ENCODE measurements around the gene CXCR4.

The CXCR4 gene

GRCh38 chr2:136117909-136118818 lies at the start of gene CXCR4:
TSS of gene CXCR4 (minus strand) at chr2:136118149. CDS start at chr2:136118060, 89 bp downstream.
- DNase-seq: peak; percentile 64 to 91

- no peak for DNase-seq
Observed at GRCh38 chr2:136164280-136164776, 46.4 kb upstream of the CXCR4 start.

- no peak for DNase-seq
Observed at GRCh38 chr2:136162438-136162837, 44.5 kb upstream of the CXCR4 start.

- no peak for DNase-seq
Observed at GRCh38 chr2:136156411-136156810, 38.5 kb upstream of the CXCR4 start.

- no peak for DNase-seq
Observed at GRCh38 chr2:136154384-136154783, 36.4 kb upstream of the CXCR4 start.

GRCh38 chr2:136151021-136151971 lies 33.3 kb upstream of the CXCR4 start:
- DNase-seq: no peak

GRCh38 chr2:136149011-136149410 lies 31.1 kb upstream of the CXCR4 start:
- no peak for DNase-seq

GRCh38 chr2:136146564-136146963 lies 28.6 kb upstream of the CXCR4 start:
- no peak for DNase-seq

GRCh38 chr2:136143603-136144451 lies 25.9 kb upstream of the CXCR4 start:
- DNase-seq: no peak

- DNase-seq: no peak
Observed at GRCh38 chr2:136141510-136142149, 23.7 kb upstream of the CXCR4 start.

GRCh38 chr2:136139631-136140030 lies 21.7 kb upstream of the CXCR4 start:
- DNase-seq: no peak

- DNase-seq: peak in 1 of 2 donors; percentile 42
Observed at GRCh38 chr2:136137982-136138381, 20.0 kb upstream of the CXCR4 start.

GRCh38 chr2:136136931-136137330 lies 19.0 kb upstream of the CXCR4 start:
- DNase-seq: no peak

GRCh38 chr2:136135921-136136906 lies 18.3 kb upstream of the CXCR4 start:
- DNase-seq: peak; percentile 59 to 63

- DNase-seq: no peak
Observed at GRCh38 chr2:136135462-136135861, 17.5 kb upstream of the CXCR4 start.

- DNase-seq: no peak
Observed at GRCh38 chr2:136134126-136134525, 16.2 kb upstream of the CXCR4 start.

GRCh38 chr2:136133586-136133985 lies 15.6 kb upstream of the CXCR4 start:
- no peak for DNase-seq

GRCh38 chr2:136133176-136133575 lies 15.2 kb upstream of the CXCR4 start:
- no peak for DNase-seq

GRCh38 chr2:136132825-136133155 lies 14.8 kb upstream of the CXCR4 start:
- DNase-seq: no peak

- peak; percentile 78 to 95 for DNase-seq
Observed at GRCh38 chr2:136131961-136132824, 14.2 kb upstream of the CXCR4 start.
